ENCODE measurements around the gene TACR2.

- TF ChIP-seq CTCF (IDR thresholded peaks at IDR 0.05; ENCODE audit: low read depth, low read length) (no peak), POLR2A (IDR thresholded peaks at IDR 0.05; ENCODE audit: extremely low read depth, insufficient read length) (no peak)
These were observed 37.1 kb upstream of the TACR2 start for GRCh38 chr10:69453795-69454194.

Data from NB4 (cell line).